K562 (cell line): Measurements from ENCODE around the gene GNRH2. TPM values are rescaled to one million over a fixed set of nuclear protein-coding genes. Genes with fewer than 3 reads are reported as not detected.

Experiments
- ATAC-seq: fragments of 200-7000 bp; cut with Tn5 transposase; 3 replicates; pipeline ENCODE4 v1.9.1; 2020; ENCODE audit warnings: moderate library complexity
- BruUV-seq: library from RNA; stranded (reverse); fragments of 400-500 nt; replicated peaks from 2 replicates; lab custom pipeline; 2021; lab: Mats Ljungman, UMichigan
- CTCF ChIA-PET: fragments of 300-600 bp; formaldehyde crosslinking; extraction: SDS; loops from one replicate; lab custom pipeline; 2021; ENCODE audit warnings: low intra/inter-chr PET ratio; lab: Yijun Ruan, JAX
- POLR2A ChIA-PET: fragments of 300-600, 350-650 bp; sonication (Branson Sonifier 250); formaldehyde crosslinking; extraction: SDS; loops from one replicate; lab custom pipeline; 2021; ENCODE audit warnings: antibody characterized with exemption, inconsistent platforms; lab: Yijun Ruan, JAX
- DNase-seq, 4 experiments: peaks; one replicate each; pipeline versions ENCODE4 v3.0.0 to v3.0.0-alpha.2; 2011 to 2018; ENCODE audit warnings: low spot score in 3 of 4, mixed read lengths in 3 of 4; ENCODE audit errors: extremely low read depth in 1 of 4
- FAIRE-seq: peaks from 2 replicates; lab custom pipeline; 2011; peaks lifted over from hg19 to GRCh38; lab: Jason Lieb, UNC
- H2AFZ ChIP-seq: 2 replicates; pipeline ENCODE4 v1.6.0; 2011; ENCODE audit warnings: low read depth, low read length, control low read depth, inconsistent platforms
- H3K27ac ChIP-seq: fragments of 200-600 bp; 3 replicates; pipeline ENCODE4 v1.8.0; 2011; ENCODE audit warnings: low read depth, mild to moderate bottlenecking, control low read depth, inconsistent platforms, low read length, moderate library complexity, mixed read lengths; ENCODE audit errors: extremely low read depth
- H3K27me3 ChIP-seq, 2 experiments: fragments of 300-600 bp in 1 of 2; 2 replicates in 1 of 2; 3 replicates in 1 of 2; pipeline versions ENCODE4 v1.6.0 to v1.8.0; 2011; ENCODE audit warnings: inconsistent platforms in 2 of 2, low read length in 2 of 2, mild to moderate bottlenecking in 1 of 2, mixed read lengths in 1 of 2, moderate library complexity in 1 of 2; ENCODE audit not compliant: control insufficient read depth in 2 of 2, insufficient read depth in 2 of 2
- H3K36me3 ChIP-seq: fragments of 300-600 bp; 3 replicates; pipeline ENCODE4 v1.8.0; 2011; ENCODE audit warnings: mild to moderate bottlenecking, low read length, inconsistent platforms; ENCODE audit not compliant: control insufficient read depth, insufficient read depth
- H3K4me1 ChIP-seq, 2 experiments: fragments of 200-600 bp in 1 of 2; replicated peaks in 1 of 2; 2 replicates in 1 of 2; 3 replicates in 1 of 2; pipeline versions ENCODE4 v1.5.1 to v1.8.0; 2011; ENCODE audit warnings: inconsistent platforms in 2 of 2, low read length in 2 of 2, mild to moderate bottlenecking in 1 of 2, mixed read lengths in 1 of 2, moderate library complexity in 1 of 2; ENCODE audit not compliant: control insufficient read depth in 2 of 2, insufficient read depth in 2 of 2
- H3K4me2 ChIP-seq: 2 replicates; pipeline ENCODE4 v1.6.1; 2011; ENCODE audit warnings: low read length, control low read depth, inconsistent platforms, mixed read lengths; ENCODE audit not compliant: insufficient read depth
- H3K4me3 ChIP-seq: fragments of 200-600 bp; sonication (generic), shearing (Covaris generic); 2 replicates; pipeline ENCODE4 v1.5.1; 2016; ENCODE audit warnings: control low read depth, inconsistent platforms
- H3K79me2 ChIP-seq: fragments of 200-600 bp; 3 replicates; pipeline ENCODE4 v1.8.0; 2011; ENCODE audit warnings: low read length, inconsistent platforms; ENCODE audit not compliant: control insufficient read depth, insufficient read depth
- H3K9ac ChIP-seq, 2 experiments: 2 replicates each; pipeline versions ENCODE4 v1.6.0 to v1.6.1; 2011; ENCODE audit warnings: low read depth in 2 of 2, low read length in 2 of 2, control low read depth in 1 of 2, inconsistent platforms in 1 of 2, mild to moderate bottlenecking in 1 of 2, mixed read lengths in 1 of 2; ENCODE audit not compliant: insufficient read depth in 1 of 2
- H3K9me1 ChIP-seq: one replicate; pipeline ENCODE4 v1.6.0; 2011; ENCODE audit warnings: inconsistent platforms, mild to moderate bottlenecking, low read length, moderate library complexity; ENCODE audit not compliant: control insufficient read depth, insufficient read depth
- H3K9me3 ChIP-seq: replicated peaks from 2 replicates; pipeline ENCODE4 v1.5.1; 2011; ENCODE audit warnings: low read depth, low read length, inconsistent platforms; ENCODE audit not compliant: control insufficient read depth, insufficient read depth
- H4K20me1 ChIP-seq: replicated peaks from 2 replicates; pipeline ENCODE4 v1.6.1; 2011; ENCODE audit warnings: low read length, inconsistent platforms, mixed read lengths; ENCODE audit not compliant: control insufficient read depth, insufficient read depth
- ARID1B ChIP-seq: fragments of 450-650 bp; IDR thresholded peaks from 2 replicates; pipeline ENCODE4 v1.6.1; 2016; ENCODE audit warnings: antibody characterized with exemption, mild to moderate bottlenecking, inconsistent platforms
- CBFA2T2 ChIP-seq: fragments of 450-650 bp; conservative IDR thresholded peaks from 2 replicates; pipeline ENCODE4 v1.6.1; 2017; ENCODE audit warnings: mild to moderate bottlenecking
- CBFA2T3 ChIP-seq: fragments of 450-650 bp; IDR thresholded peaks from 2 replicates; pipeline ENCODE4 v1.6.1; 2017
- KDM4B ChIP-seq, 2 experiments: fragments of 450-650 bp in 1 of 2; sonication (generic) in 1 of 2; IDR thresholded peaks; 2 replicates each; pipeline ENCODE4 v1.6.1; 2016 to 2017; ENCODE audit warnings: borderline replicate concordance in 2 of 2, antibody characterized with exemption in 1 of 2, low read depth in 1 of 2, mild to moderate bottlenecking in 1 of 2
- NCOR1 ChIP-seq: fragments of 450-650 bp; IDR thresholded peaks from 2 replicates; pipeline ENCODE4 v1.6.1; 2016; ENCODE audit warnings: mild to moderate bottlenecking, moderate library complexity
- TAL1 ChIP-seq: fragments of 450-650 bp; IDR thresholded peaks from 2 replicates; pipeline ENCODE4 v1.6.1; 2016; ENCODE audit warnings: mild to moderate bottlenecking
- TCF3 ChIP-seq: sonication (generic); formaldehyde crosslinking; IDR thresholded peaks from 2 replicates; pipeline ENCODE4 v1.4.0; 2020; ENCODE audit warnings: mild to moderate bottlenecking, missing genetic modification reagents
- TCFL5 ChIP-seq: fragments of 250-450 bp; sonication (Bioruptor Pico); conservative IDR thresholded peaks from 2 replicates; pipeline ENCODE4 v1.6.1; 2021; ENCODE audit warnings: mild to moderate bottlenecking, moderate library complexity, matching md5 sums
- ZNF41 ChIP-seq: fragments of 250-450 bp; sonication (Bioruptor Pico); conservative IDR thresholded peaks from 2 replicates; pipeline ENCODE4 v1.4.0; 2020; ENCODE audit warnings: mild to moderate bottlenecking
- WGBS: fragments of 100-300 bp; shearing (Covaris generic); methylation state at CpG from one replicate; pipeline ENCODE4 v1.1.6; 2016; ENCODE audit warnings: low coverage, mixed read lengths; ENCODE audit not compliant: insufficient coverage; ENCODE audit errors: missing lambda C conversion rate; 5-methylcytosine and 5-hydroxymethylcytosine counted together
- in situ Hi-C: fragments of 300-500 bp; cut with MboI; formaldehyde crosslinking; loops from 4 replicates; pipeline ENCODE4 v1.15.0; 2018; ENCODE audit warnings: inconsistent platforms, mixed read lengths
- intact Hi-C: fragments of 100-400 bp; cut with micrococcal nuclease; formaldehyde crosslinking; loops from 2 replicates; pipeline ENCODE4 v1.14.2; 2022
- polyA plus RNA-seq, 8 experiments: library from polyadenylated mRNA; depleted of rRNA in 4 of 8; stranded (reverse) in 5 of 8; unstranded in 3 of 8; fragments of >200 nt; fragmentation: Nextera tagmentation in 2 of 8; fragmentation: Illumina TruSeq in 1 of 8; extraction: Ambion mirVana in 2 of 8; extraction: Trizol in 1 of 8; gene quantifications; 2 replicates each; pipeline versions ENCODE4 v1.2.1 to v1.2.3, GENCODE V29; 2011 to 2014; ENCODE audit warnings: inconsistent platforms in 1 of 8, missing spikeins in 1 of 8
- total RNA-seq, 7 experiments: library from RNA; depleted of rRNA in 6 of 7; stranded (reverse); fragments of >200 nt in 6 of 7; fragmentation: Illumina TruSeq in 2 of 7; extraction: Trizol in 2 of 7; gene quantifications; 2 replicates each; pipeline versions ENCODE4 v1.2.1 to v1.2.3, GENCODE V29; 2011 to 2021; ENCODE audit warnings: low replicate concordance in 1 of 7

The GNRH2 gene
- total and polyA plus RNA-seq, 9 of the 15 experiments (the other 6 are each of a cell fraction or from before 2014, with no cell fraction given): 0.11 to 0.50 (median 0.24) TPM; not detected in 5

- no TSS peak for BruUV-seq
- WGBS: 25% methylated on average over 4 of the region's 5 CpGs
- no peaks in the 10 kb centered on the region for H3K9me1 ChIP-seq
- peak overlapping the region in 1 of 2 experiments; percentile 14; a peak in 1 of 4 replicates for H3K9ac ChIP-seq
- H3K4me2 ChIP-seq: peak overlapping the region; percentile 25; the same call in 1 of the 2 replicates
- ChIA-PET CTCF (no interaction called here), POLR2A (interaction anchor here (0.6 kb wide), 1 partner anchor 673 kb away, joined by 4 read pairs; no protein-coding TSS in a partner anchor)
- no peak overlapping the region for H2AFZ ChIP-seq
- TF ChIP-seq KDM4B (IDR thresholded peaks at IDR 0.05; ENCODE audit: borderline replicate concordance in 2 of 2, low read depth in 1 of 2) (no peak), TCF3 (CRISPR knock-in tag) (peak; percentile 71), TAL1 (peak; percentile 17; the same call in 1 of the 2 replicates), CBFA2T2 (peak; percentile 48), ARID1B (peak; percentile 18; the same call in 1 of the 2 replicates), ZNF41 (no peak), NCOR1 (0 out of 2 replicates have a peak, but pooled peaks have one; percentile 29), CBFA2T3 (peak; percentile 66), TCFL5 (CRISPR knock-in tag) (no peak)
- H4K20me1 ChIP-seq: no peaks in the 10 kb centered on the region
- no peaks in the 10 kb centered on the region for H3K27me3 ChIP-seq
- peaks cover 6% of the 10 kb centered on the region in 2 experiments; a peak in 4 of 5 replicates for H3K4me1 ChIP-seq
- no peaks in the 10 kb centered on the region for H3K9me3 ChIP-seq
- peak; percentile 38 to 59 (median 41) for DNase-seq
- H3K79me2 ChIP-seq: no peaks in the 10 kb centered on the region
- peaks cover 68% of the 10 kb centered on the region; the same call in 2 of the 3 replicates for H3K36me3 ChIP-seq
- in situ Hi-C loops (no loop called here), intact Hi-C loops (no loop called here)
- peak; percentile 26 for FAIRE-seq
- H3K27ac ChIP-seq: no peak overlapping the region
- no peak overlapping the region for H3K4me3 ChIP-seq
- peak; percentile 77 for ATAC-seq
These were observed 5.0 kb upstream of the GNRH2 start for GRCh38 chr20:3038454-3038853.
